Measurements from ENCODE around the gene ADAT1. TPM values are rescaled to one million over a fixed set of nuclear protein-coding genes. Genes with fewer than 3 reads are reported as not detected.
A peak's percentile ranks its signal among the peaks of the same experiment; 100 is the strongest.

ADAT1 gene
- 28.0 TPM for total RNA-seq
- long read RNA-seq, transcript ADAT1-201 (11 exons, 1,869 nt): major isoform, 11 of 25 reads
- long read RNA-seq, partial matches to known transcripts: 10 of 25 reads
- long read RNA-seq, other reads (novel, unspliced or antisense): 3 of 25 reads

DNA sequence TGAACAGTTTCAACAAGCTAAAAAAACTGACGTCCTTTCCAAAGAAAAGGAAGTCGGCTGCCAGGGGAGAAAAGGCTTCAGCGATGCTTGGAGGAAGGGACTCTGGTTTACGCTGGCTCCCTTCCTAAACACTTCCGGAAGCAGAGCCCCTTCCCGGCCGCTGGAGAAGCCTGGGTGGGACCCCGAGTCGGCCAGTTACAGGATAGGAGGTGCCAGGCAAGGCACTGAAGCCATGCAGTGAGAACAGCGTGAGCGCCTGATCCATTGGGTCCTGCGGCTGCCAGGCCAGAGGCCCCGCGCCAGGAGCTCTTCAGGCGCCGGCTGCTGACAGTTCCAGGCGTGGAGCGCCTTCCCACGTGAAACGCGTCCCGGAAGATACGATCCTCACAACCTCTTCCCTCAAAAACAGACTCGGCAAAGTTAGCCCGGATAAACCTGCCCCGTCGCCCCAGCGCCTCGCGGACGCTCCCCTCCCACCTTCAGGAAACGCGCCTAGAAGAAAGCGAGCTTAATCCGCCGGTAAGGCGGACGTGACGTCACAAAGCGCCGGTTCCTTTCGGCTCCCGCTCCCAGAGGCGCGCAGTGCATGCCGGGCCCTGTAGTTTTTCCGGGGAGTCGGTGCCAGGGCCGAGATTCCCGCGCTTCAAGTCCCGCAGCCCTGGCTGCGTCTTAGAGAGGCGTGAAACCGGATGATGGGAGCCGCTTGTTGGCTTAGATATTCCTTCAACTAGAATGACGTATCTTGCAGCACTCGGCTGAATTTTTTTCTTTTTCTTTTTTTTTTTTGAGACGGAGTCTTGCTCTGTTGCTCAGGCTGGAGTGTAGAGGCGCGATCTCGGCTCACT is at the start of gene ADAT1:
Gene ADAT1 (minus strand): TSS at position 521 of the 845 bp plus-strand sequence. CDS start 2,482 bp downstream, outside the sequence.
- intact Hi-C loops (cut with DNase I): loop anchor here (2.0 to 5.0 kb wide), 4 partner anchors 24 to 158 kb away; partner anchors contain the start of genes GABARAPL2, KARS1, TERF2IP and TMEM170A
- peak; percentile 99 for DNase-seq (ENCODE audit: low spot score)

GRCh38 chr16:75667503-75667902 is 44.4 kb upstream of the ADAT1 start:
- intact Hi-C loops (cut with DNase I): no loop called here
- DNase-seq (ENCODE audit: low spot score): no peak

GRCh38 chr16:75660726-75661302 is 37.7 kb upstream of the ADAT1 start:
- DNase-seq (ENCODE audit: low spot score): no peak
- intact Hi-C loops (cut with DNase I): no loop called here

- intact Hi-C loops (cut with DNase I): no loop called here
- no peak for DNase-seq (ENCODE audit: low spot score)
These were observed 37.2 kb upstream of the ADAT1 start for GRCh38 chr16:75660321-75660720.

- intact Hi-C loops (cut with DNase I): loop anchor here (10.0 kb wide), 1 partner anchor 57 kb away; no protein-coding TSS in a partner anchor
- no peak for DNase-seq (ENCODE audit: low spot score)
These were observed 35.1 kb upstream of the ADAT1 start for GRCh38 chr16:75658175-75658574.

DNA sequence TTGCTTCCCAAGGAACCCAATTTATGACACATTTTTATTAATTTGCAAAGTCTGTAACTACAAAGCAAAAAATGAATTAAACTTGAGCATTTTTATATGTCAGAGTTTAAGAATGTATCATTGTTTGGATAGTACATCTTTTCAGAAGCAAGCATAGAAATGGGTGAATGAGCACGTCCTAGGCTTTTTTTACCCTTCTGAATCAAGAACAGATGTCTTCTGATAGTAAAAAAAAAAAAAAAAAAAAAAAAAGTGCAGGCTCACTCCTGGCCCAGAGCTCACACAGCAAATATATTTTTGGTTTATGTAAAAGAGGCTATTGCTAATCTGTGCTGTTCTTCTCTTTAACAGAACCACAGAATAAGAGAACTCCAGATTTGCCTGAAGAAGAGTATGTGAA is 30.8 kb upstream of the ADAT1 start:
- intact Hi-C loops (cut with DNase I): loop anchor here (5.0 to 10.0 kb wide), 2 partner anchors 61 to 412 kb away; no protein-coding TSS in a partner anchor
- no peak for DNase-seq (ENCODE audit: low spot score)

GRCh38 chr16:75648265-75649076 is 25.4 kb upstream of the ADAT1 start:
- intact Hi-C loops (cut with DNase I): loop anchor here (5.0 kb wide), 2 partner anchors 91 to 114 kb away; partner anchors contain the start of gene TMEM231
- DNase-seq (ENCODE audit: low spot score): peak; percentile 91

- peak; percentile 98 for DNase-seq (ENCODE audit: low spot score)
- intact Hi-C loops (cut with DNase I): loop anchor here (2.0 to 5.0 kb wide), 3 partner anchors 25 to 115 kb away; partner anchors contain the start of genes ADAT1 and TMEM231
These were observed 24.6 kb upstream of the ADAT1 start, which contains the start of the genes KARS1 and TERF2IP for GRCh38 chr16:75647492-75648264. Gene KARS1, minus strand, starts transcription at chr16:75647665. Its CDS starts 26 bp downstream, at chr16:75647639. Gene TERF2IP, plus strand, starts transcription at chr16:75647773. Its CDS starts 110 bp downstream, at chr16:75647883.

DNA sequence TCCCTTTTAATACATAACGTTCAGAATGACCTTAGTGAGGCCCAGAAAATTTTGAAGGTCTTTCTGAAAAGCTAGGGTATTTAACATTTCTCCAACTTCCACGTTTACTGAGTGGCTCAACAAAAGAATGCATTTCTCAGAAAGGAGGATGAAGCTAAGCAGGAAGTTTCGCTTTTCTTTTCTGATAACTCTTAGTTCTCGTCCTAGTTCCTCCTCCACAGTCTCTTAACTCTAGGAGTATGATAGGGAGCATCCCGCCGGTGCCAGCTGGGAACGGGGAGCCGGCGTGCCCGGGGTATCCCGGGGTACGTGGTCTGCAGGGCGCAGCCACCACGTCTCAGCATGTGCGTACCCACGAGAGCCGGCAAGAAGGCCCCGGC is 24.0 kb upstream of the ADAT1 start:
- intact Hi-C loops (cut with DNase I): loop anchor here (2.0 to 5.0 kb wide), 3 partner anchors 24 to 115 kb away; partner anchors contain the start of genes ADAT1 and TMEM231
- DNase-seq (ENCODE audit: low spot score): no peak

GRCh38 chr16:75644240-75645012 is 21.3 kb upstream of the ADAT1 start:
- intact Hi-C loops (cut with DNase I): loop anchor here (5.0 kb wide), 2 partner anchors 87 to 118 kb away; partner anchors contain the start of gene TMEM231
- DNase-seq (ENCODE audit: low spot score): no peak

DNA sequence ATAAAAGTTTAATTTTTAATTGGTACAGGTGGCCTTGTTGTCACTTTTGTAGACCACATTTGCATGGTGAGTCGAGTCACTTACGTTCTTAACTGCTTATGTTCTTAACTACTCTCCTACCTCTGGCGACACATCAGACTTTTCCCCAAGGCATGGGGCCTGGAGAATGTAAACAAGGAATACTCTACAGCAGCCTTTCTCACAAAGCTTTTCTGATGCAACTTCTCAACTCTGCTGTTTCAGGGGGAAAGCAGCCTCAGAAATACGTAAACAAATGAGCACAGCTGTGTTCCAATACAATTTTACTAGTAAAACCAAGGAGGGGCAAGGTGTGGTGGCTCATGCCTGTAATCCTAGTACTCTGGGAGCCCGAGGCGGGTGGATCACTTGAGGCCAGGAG is 17.5 kb upstream of the ADAT1 start:
- no peak for DNase-seq (ENCODE audit: low spot score)
- intact Hi-C loops (cut with DNase I): no loop called here

GRCh38 chr16:75635036-75635435 is 12.0 kb upstream of the ADAT1 start:
- intact Hi-C loops (cut with DNase I): no loop called here
- no peak for DNase-seq (ENCODE audit: low spot score)

DNA sequence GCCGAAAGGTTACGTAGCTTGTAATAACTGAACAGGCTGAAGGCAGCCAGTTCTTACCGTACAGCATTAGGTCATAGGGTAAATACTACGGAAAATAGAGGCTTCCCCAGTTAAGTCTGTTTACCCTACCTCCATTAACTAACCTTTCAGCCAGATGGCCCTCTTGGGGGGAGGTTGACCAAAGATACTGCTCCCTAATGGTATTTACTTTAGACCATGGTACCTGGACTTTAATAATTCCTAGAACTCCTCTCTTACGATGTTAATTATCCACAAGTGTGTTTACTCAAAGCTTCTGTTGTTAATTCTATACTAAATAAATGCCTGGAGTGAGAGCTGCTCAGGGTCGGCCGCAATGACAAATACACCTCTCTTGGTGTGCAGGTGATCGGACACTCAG is 9.8 kb upstream of the ADAT1 start:
- no peak for DNase-seq (ENCODE audit: low spot score)
- intact Hi-C loops (cut with DNase I): no loop called here

DNA sequence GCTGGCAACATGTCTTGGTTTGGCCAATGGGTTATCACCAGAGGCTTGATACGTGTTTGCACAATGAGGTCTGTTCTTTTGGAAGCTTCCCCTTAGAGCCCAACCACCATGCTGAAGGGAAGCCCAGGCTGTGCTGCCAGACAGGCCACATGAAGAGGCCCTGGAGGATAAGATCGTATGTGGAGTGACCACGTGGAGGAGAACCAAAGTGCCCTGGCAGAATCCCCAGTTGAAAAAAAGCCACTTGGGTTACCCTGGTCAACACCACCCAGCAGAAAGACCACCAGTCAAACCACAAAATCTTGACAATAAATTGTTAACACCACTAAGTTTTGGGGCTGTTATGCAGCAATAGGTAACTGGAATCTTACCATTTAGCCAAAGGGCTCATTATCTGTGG is 7.0 kb upstream of the ADAT1 start:
- intact Hi-C loops (cut with DNase I): no loop called here
- DNase-seq (ENCODE audit: low spot score): no peak

- no peak for DNase-seq (ENCODE audit: low spot score)
- intact Hi-C loops (cut with DNase I): no loop called here
These were observed 6.1 kb upstream of the ADAT1 start for GRCh38 chr16:75629132-75629531.

DNA sequence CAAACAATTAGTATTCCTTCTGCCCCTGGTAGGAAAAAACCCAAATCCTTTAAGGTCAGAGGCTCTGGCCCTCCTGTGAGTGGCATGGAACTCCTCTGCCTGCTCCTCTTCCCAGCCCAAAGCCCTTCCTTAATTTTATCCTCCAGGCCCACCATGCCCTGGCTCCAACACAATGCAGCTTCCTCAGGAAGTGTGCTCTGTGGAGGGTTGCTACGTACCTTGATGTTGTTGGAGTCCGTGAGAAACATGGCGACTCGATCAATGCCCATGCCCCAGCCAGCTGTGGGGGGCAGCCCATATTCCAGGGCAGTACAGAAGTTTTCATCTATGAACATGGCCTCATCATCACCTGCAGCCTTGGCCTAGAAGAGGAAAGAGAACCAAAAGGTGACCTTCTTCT is 5.3 kb upstream of the ADAT1 start:
- DNase-seq (ENCODE audit: low spot score): no peak
- intact Hi-C loops (cut with DNase I): no loop called here

DNA sequence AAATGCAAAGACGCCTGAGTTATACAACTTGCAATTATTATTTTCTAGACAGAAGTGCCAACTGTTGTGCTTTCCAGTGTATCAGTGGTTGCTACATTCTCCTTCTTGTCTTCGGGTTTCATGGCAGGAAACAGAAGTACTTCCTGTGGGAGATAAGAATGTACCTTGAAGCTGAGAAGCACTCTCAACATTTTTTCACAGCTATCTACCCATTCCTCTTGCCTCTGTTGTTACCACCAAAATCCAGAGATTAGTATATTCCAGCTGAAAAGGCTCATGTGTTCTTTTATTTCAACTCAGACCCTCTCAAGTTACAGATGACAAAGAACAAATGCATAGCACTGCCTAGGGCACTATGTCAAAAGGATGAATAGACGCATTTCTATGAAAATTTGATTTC is 4.8 kb upstream of the ADAT1 start:
- intact Hi-C loops (cut with DNase I): no loop called here
- no peak for DNase-seq (ENCODE audit: low spot score)

DNA sequence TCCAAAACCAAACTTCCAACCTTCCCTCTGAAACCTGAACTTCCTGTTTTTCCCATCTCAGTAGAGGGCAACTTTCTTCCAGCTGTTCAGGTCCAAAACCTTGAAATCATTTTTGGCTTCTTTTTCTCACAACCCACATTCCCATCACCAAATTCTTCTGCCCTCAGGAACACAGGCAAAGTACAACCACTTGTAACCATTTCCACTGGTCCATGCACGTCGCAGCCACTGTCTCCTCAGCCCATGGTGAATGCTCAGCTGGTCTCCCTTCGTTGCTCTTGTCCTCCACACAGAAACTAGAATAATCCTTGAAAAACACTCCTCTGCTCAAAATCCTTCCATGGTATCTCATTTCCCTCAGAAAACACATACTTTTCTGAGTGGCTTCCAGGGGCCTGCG is 3.7 kb upstream of the ADAT1 start:
- intact Hi-C loops (cut with DNase I): no loop called here
- no peak for DNase-seq (ENCODE audit: low spot score)
